ENCODE measurements around the gene PPP1R36. TPM values are rescaled to one million over a fixed set of nuclear protein-coding genes. Genes with fewer than 3 reads are reported as not detected.
A peak's percentile ranks its signal among the peaks of the same experiment; 100 is the strongest.

Gene PPP1R36
- total RNA-seq, 1 donor from 2014 or later: 1.2 TPM

DNA sequence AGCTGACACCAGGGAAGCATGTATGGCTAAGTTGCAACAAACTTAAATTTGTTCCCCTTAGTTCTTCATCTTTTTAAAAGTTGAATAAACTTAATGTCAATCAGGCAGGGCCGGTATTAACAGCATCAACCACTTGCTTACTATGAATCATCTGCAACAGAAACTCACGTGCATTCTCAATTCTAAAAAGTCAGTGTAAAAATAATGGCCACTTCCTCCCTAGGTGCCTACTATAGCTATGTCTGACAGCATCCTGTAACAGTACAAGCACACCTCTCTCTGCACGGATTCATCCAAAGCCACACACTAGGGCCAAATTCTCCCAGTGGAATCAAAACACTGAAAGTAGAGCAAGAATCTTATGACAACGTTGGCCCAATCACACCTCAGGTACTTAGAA is 48.6 kb downstream of the PPP1R36 start:
- Histone ChIP-seq H3K4me3 (ENCODE audit: low read depth, low read length) (no peak overlapping the region), H3K36me3 (ENCODE audit: control insufficient read depth, insufficient read depth, low read length) (no peaks in the 10 kb centered on the region), H3K27me3 (ENCODE audit: control insufficient read depth, insufficient read depth, low read length) (no peaks in the 10 kb centered on the region)
- TF ChIP-seq, protein P1, sequence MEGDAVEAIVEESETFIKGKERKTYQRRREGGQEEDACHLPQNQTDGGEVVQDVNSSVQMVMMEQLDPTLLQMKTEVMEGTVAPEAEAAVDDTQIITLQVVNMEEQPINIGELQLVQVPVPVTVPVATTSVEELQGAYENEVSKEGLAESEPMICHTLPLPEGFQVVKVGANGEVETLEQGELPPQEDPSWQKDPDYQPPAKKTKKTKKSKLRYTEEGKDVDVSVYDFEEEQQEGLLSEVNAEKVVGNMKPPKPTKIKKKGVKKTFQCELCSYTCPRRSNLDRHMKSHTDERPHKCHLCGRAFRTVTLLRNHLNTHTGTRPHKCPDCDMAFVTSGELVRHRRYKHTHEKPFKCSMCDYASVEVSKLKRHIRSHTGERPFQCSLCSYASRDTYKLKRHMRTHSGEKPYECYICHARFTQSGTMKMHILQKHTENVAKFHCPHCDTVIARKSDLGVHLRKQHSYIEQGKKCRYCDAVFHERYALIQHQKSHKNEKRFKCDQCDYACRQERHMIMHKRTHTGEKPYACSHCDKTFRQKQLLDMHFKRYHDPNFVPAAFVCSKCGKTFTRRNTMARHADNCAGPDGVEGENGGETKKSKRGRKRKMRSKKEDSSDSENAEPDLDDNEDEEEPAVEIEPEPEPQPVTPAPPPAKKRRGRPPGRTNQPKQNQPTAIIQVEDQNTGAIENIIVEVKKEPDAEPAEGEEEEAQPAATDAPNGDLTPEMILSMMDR (IDR thresholded peaks at IDR 0.05; ENCODE audit: insufficient read depth, low read length, poor library complexity, severe bottlenecking): no peak
- DNase-seq (ENCODE audit: low read depth): no peak

GRCh38 chr14:64601571-64601970 is 51.8 kb downstream of the PPP1R36 start:
- Histone ChIP-seq H3K27me3 (ENCODE audit: control insufficient read depth, insufficient read depth, low read length) (no peaks in the 10 kb centered on the region), H3K36me3 (ENCODE audit: control insufficient read depth, insufficient read depth, low read length) (no peaks in the 10 kb centered on the region), H3K4me3 (ENCODE audit: low read depth, low read length) (peak overlapping the region; percentile 22)
- DNase-seq (ENCODE audit: low read depth): no peak
- TF ChIP-seq, protein P1 (IDR thresholded peaks at IDR 0.05; ENCODE audit: insufficient read depth, low read length, poor library complexity, severe bottlenecking): no peak

DNA sequence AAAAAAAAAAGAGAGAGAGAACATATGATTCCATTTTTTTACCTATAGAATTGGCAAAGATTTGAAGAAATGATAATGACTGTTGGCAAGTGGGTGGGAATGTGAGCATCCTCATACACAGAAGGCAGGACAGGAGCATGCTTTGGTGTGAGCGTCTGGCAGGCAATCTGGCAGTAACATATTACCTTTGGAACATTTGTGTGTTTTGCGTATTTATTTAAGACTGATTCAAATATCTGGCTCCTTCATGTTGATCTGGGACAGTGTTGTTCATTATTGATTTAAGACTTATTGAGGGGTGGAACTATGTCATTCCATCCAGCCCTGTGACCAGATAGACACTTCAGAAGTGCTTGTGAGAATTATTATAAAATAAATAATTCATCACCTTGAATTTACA is 53.1 kb downstream of the PPP1R36 start:
- TF ChIP-seq, protein P1 (IDR thresholded peaks at IDR 0.05; ENCODE audit: insufficient read depth, low read length, poor library complexity, severe bottlenecking): no peak
- Histone ChIP-seq H3K36me3 (ENCODE audit: control insufficient read depth, insufficient read depth, low read length) (no peaks in the 10 kb centered on the region), H3K4me3 (ENCODE audit: low read depth, low read length) (no peak overlapping the region), H3K27me3 (ENCODE audit: control insufficient read depth, insufficient read depth, low read length) (no peaks in the 10 kb centered on the region)
- no peak for DNase-seq (ENCODE audit: low read depth)

GRCh38 chr14:64604001-64604400 is 54.2 kb downstream of the PPP1R36 start:
- no peak for DNase-seq (ENCODE audit: low read depth)
- TF ChIP-seq, protein P1 (IDR thresholded peaks at IDR 0.05; ENCODE audit: insufficient read depth, low read length, poor library complexity, severe bottlenecking): no peak
- no peaks in the 10 kb centered on the region for H3K27me3 ChIP-seq (ENCODE audit: control insufficient read depth, insufficient read depth, low read length)

DNA sequence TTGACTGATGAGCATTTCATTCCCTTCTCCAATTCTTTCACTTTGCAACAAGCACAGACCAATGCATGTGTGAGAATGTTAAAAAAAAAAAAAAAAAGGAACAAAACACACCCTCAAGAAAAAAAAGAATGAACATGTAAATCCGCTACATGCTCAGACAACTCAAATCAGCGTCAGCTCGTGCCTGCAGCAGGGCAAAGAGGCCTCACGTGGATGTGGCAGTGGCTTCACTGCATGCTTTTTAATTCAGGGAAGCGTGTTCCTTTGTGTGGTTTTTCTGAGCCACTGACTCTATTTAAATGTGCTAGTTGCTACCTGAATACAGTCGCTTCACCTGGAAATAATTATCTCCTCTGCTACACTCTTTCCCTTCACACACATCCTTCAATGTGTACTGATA is 55.1 kb downstream of the PPP1R36 start:
- Histone ChIP-seq H3K27me3 (ENCODE audit: control insufficient read depth, insufficient read depth, low read length) (no peaks in the 10 kb centered on the region), H3K36me3 (ENCODE audit: control insufficient read depth, insufficient read depth, low read length) (no peaks in the 10 kb centered on the region), H3K4me3 (ENCODE audit: low read depth, low read length) (no peak overlapping the region)
- TF ChIP-seq, protein P1 (IDR thresholded peaks at IDR 0.05; ENCODE audit: insufficient read depth, low read length, poor library complexity, severe bottlenecking): no peak
- DNase-seq (ENCODE audit: low read depth): no peak

More at GRCh38 chr14:64604001-64604400, 54.2 kb downstream of the PPP1R36 start:
- Histone ChIP-seq H3K4me3 (ENCODE audit: low read depth, low read length) (no peak overlapping the region), H3K36me3 (ENCODE audit: control insufficient read depth, insufficient read depth, low read length) (no peaks in the 10 kb centered on the region)

DNA sequence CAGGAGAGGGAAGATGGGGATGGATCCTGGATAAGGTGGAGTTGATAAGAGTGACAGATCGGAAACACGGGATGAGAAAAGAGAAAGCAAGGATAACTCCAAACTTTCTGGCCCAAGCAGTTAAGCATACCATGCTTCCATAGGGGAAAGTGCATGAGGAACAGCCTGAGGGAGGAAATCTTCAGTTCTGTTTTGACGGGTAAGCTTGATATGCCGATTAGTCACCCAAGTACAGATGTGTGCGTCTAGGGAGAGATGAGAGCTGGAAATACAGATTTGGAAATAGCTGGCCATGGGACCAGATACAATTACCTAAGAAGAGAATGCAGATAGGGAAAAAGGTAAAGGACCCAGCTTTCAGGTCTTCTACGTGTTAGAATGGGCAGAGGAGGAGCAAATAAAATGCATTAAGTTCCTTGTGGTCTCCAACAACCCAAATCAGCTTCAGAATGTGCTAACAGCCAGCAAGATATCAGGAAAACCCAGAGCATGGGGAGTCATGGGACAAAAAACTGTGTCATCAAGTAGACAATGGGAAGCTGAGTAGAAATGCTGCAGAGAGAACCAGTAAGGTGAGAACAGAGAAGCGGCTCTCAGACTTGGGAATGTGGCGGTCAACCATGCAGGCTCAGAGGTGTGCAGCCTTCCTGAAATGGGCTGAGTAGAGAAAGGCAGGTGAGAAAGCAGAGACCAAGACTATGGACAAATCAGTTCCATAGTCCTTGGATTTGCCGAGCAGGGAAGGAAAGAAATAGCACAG is 56.3 kb downstream of the PPP1R36 start:
- H3K36me3 ChIP-seq (ENCODE audit: control insufficient read depth, insufficient read depth, low read length): no peaks in the 10 kb centered on the region
- DNase-seq (ENCODE audit: low read depth): no peak
- H3K4me3 ChIP-seq (ENCODE audit: low read depth, low read length): no peak overlapping the region
- H3K27me3 ChIP-seq (ENCODE audit: control insufficient read depth, insufficient read depth, low read length): no peaks in the 10 kb centered on the region
- TF ChIP-seq, protein P1 (IDR thresholded peaks at IDR 0.05; ENCODE audit: insufficient read depth, low read length, poor library complexity, severe bottlenecking): no peak
